Stimulated activated CD4-positive, alpha-beta T cell treated with anti-CD3 and anti-CD28 coated beads, TNF-alpha, amount 100 ng/mL, for 1 hour (primary cell): ENCODE measurements around the gene EFHC1.

Source experiments
- DNase-seq, 3 donors: peaks; one replicate each; pipeline ENCODE4 v3.0.0-alpha.2; 2020; ENCODE audit warnings: low read depth in 3 of 3, low spot score in 1 of 3

Gene EFHC1

DNA sequence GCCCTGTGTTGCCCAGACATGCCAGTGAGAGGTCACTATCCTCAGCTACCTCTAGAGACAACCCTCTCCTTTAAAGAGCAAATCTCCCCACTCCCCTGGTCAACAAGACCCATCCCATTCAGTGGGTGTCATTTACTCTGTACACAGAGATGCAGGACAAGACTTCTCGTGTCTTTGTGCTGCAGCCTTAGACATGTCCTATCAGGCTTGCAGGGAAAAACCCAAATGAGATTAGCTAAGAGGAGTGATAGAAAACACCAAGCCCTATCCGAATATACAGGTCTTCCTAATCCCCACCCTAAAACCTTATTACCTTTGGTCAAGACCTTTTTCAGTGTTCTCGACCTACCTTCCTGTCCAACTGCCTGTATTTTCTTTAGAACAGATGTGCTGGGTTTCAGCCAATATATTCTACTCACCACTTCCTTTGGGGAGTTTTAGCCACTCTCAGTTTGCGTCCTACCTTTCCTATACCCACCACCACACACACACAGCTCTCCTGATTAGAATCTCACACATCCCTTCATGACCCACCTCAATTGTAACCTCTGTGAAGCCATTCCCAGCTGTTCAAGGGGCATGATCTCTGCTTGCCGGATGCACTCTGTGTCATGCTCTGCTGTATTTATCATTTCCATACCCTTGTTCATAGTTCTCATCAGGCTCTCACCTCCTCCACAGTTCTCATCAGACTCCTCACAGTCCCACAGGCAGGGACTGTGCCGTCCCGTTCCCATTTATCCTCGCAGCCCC, 117.0 kb downstream of the EFHC1 start:
- DNase-seq, result no peak

GRCh38 chr6:52538252-52538900, 118.2 kb downstream of the EFHC1 start:
- no peak for DNase-seq

- DNase-seq, result no peak
Measured at GRCh38 chr6:52538901-52539354, 118.8 kb downstream of the EFHC1 start.

DNA sequence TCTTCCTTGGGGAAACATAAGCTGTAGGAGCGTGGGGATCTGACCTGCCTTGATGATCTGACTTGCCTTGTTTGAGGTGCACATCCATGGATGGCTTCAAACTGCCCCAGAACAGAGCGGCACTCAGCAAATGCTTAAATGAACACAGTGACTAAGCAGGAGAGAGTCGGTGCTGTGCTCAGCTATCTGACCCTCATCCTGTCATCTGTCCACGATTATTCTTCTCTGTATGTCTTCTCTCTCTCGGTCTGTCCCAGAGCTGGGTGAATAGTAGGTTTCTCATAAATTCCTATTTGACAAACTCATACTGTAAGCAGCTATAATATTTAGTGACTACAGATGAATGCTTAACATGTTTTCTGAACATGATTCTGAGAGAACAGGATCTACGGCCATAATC, 119.5 kb downstream of the EFHC1 start:
- no peak for DNase-seq

DNA sequence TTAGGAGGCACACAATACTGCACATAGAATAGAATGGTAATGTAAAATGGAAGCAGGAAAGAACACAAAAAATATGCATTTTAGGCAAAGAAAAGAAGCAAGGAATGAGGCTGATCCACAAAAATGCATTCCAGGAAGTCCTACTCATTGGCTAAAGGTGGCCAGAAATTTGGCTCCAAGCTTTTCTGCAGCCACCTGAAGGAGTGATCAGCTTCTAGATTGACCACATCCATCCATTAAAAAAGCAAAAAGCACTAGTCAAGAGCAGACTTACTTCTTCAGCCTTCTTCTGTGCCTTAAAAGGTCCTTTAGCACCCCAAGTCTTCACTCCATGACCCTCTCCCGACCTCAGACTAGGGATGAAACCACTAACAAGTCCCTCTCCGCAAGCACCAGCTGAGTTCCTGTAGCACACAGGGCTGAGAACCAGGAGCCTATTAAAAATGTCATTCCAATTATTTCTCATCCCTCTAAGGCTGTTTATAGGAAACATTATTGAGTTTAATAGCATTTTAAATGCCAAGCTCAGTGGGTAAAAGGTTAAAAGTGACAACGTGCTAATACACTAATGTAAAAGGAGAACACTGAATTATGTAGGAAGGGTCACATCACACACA, 120.3 kb downstream of the EFHC1 start:
- no peak for DNase-seq

DNA sequence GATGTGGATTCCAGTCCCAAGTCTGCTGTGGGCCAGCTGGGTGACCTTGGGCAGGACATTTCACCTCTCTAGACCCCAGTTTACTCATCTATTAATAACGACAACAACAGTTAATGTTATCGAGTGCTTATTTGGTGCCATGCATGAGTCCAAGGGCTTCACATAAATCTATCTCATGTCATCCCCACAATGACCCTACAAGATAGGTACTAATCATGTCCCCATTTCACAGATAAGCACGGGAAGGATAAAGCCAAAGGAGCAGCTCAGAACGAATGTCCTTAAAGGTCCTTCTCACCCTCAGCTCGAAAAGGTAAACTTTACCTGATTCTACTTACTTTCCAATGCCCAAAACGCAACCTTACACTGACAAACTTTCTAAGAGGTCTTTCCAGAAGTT, 121.0 kb downstream of the EFHC1 start:
- no peak for DNase-seq

- DNase-seq, result no peak
Measured at GRCh38 chr6:52543262-52543661, 123.1 kb downstream of the EFHC1 start.

GRCh38 chr6:52543729-52544601, 123.8 kb downstream of the EFHC1 start:
- DNase-seq, result no peak

DNA sequence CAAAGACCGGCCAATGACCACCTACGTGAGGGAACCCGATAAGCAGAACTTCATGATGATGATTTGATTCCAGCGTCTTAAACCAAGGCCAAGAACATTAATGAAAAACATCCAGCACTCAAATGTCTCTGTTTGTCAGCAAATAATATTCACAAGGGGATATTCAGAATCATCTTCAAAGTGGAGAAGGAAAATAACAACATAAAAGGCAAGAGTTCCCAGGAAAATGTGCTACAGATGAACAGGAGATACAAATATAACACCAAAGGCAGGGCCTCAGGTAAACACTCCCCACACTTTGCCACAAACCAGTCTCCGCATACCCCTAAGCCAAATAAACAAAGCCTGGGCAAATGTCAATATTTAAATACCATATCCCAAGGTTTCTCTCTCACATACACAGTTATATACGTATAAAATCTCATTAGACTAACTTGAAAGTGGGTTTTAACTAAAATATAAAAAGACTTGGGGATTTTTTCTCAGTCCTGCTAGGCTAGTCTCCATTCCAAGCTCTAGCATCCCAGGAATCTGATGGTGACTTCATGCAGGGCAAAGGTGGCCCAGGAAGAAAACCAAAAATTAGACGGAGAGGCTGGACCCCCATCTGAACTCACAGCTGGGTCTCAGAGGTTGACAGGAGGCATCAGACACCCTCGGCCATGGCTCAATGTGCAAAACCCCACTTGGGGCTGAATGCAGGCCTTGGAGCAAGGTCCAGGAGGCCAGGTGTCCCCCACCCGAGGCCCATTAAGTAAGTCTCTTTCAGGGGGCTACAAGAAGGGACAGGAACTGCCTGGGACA, 124.7 kb downstream of the EFHC1 start:
- DNase-seq, result no peak

GRCh38 chr6:52545406-52546119, 125.4 kb downstream of the EFHC1 start:
- DNase-seq, result no peak

DNA sequence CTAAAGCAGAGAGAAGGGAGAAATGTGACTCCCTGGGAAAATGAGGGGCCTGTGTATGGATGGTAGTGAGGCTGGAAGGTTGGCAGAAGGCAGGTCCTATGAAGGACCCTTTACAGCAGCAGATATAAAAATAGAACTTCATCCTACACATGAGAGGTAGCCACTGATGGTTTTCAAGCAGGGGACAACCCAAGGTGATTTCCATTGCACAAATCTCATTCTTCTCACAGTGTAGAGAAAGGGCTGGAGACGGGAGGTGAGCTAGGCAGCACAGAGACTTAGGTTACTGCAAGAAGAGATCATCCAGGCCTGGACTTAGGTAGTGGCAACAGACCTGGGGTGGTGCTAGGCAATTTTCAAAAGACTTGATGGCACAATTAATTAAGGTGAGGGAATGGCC, 126.0 kb downstream of the EFHC1 start:
- no peak for DNase-seq

GRCh38 chr6:52546678-52547077, 126.5 kb downstream of the EFHC1 start:
- DNase-seq, result no peak

DNA sequence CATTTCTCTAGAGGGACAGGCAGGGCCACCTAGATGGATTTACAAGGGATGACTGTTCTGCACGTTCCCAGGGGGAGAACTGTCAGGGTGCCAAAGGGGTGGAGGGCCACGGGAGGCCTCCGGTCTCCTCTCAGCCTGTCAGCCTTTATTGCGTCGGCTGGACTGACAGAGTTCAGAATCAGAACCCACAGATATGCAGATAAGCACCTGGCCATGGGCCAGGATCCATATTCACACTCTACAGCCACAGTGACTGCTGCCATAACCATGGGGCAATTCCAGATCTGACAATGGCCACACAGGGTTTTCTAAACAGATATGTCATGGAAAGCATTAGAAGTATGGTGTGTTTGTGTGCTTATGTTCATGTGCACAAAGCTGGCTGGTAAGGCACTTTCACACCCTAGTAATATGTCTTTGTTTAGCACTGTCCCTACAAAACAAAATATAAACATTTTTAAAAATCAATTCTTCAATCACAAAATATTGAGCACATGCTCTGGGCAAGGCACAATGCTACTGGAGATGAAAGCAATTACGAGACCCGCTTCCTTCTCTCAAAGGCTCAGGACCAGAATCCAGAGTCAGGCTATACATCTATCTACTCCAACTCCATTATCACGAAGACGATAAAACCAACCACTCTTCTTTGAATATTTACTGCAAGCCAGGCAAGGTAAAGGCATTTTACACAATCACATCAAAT, 127.7 kb downstream of the EFHC1 start:
- DNase-seq, result no peak

- DNase-seq, result no peak
Measured at GRCh38 chr6:52548353-52548713, 128.2 kb downstream of the EFHC1 start.

GRCh38 chr6:52548999-52549398, 128.9 kb downstream of the EFHC1 start:
- DNase-seq, result no peak

DNA sequence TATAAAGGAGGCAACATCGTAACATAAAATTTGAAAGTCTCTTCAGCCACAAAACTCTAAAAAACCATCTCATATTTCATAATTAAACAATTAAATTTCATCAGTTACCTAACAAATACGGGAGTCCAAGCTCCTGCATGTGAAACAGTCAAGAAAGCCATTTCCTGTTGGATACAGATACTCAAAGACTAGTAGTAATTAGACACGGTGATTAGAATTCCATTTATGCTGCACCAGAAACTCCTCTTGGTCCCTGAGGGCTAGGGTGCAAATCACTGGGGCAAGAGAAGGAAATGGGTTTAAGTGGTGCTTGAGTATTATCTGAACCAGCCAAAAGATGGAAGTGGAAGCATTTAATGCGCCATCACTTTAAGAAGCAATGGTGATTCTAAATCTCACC, 129.3 kb downstream of the EFHC1 start:
- DNase-seq, result no peak

DNA sequence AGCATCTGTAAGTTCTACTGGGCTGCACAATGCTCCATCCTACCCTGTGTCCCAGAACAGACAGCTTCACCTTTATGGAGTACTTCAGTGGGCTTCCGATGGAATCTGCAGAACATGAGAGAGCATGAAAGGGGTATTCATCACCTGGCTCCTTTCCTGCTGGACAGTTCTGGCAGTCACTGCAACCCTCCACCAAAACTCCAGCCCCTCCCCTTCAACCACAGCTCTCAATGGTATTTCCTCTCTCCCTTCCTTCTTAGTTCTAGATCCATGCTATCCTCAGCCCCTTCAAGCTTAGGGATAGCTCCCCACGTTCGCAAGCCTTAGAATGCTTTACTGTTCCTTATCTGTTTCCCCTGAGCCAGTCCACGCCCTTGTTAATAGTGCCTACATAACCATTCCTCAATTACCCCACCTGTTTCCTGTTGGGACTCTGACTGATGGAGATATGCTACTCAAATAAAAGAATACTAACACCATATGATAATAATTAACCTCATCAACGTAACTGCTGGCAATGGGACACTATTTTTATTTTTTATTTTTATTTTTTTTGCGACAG, 130.0 kb downstream of the EFHC1 start:
- no peak for DNase-seq

GRCh38 chr6:52550870-52551269, 130.7 kb downstream of the EFHC1 start:
- no peak for DNase-seq
